ENCODE measurements around the gene EIF3A.
"Not testable (repeated sequence)": the region's sequence is repeated elsewhere in the genome, so short reads cannot be mapped to it uniquely, and the experiment has no call there.

The EIF3A gene

DNA sequence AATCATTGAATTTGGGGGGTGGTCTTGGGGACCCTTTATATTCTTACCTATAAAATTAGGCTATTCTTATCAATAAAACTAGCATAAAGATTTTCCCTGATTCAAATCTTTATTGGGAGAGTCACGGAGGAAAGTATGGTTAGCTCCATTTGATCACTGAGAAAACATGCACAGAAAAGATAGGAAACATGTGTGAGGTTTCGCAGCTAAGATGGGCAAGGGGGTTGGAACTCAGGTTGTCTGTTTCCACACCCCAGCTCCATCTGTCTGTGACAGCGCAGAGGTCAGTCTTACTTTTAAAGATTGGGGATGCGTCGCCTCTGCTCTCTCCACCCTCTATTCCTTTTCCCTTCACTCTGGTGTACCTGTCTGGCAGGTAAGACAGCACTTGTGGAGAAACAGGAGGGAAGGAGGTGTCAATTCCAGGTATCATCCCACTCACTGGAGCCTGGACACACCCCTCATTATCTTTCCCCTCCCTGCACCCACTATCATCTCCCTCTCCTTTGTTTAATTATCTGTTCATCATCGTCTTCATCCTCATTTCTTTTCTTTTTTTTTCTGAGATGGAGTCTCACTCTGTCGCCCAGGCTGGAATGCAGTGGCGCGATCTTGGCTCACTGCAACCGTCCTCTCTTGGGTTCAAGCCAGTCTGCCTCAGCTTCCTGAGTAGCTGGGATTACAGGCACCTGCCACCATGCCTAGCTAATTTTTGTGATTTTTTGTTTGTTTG lies 20.9 kb upstream of the EIF3A start:
- no peak for DNase-seq

DNA sequence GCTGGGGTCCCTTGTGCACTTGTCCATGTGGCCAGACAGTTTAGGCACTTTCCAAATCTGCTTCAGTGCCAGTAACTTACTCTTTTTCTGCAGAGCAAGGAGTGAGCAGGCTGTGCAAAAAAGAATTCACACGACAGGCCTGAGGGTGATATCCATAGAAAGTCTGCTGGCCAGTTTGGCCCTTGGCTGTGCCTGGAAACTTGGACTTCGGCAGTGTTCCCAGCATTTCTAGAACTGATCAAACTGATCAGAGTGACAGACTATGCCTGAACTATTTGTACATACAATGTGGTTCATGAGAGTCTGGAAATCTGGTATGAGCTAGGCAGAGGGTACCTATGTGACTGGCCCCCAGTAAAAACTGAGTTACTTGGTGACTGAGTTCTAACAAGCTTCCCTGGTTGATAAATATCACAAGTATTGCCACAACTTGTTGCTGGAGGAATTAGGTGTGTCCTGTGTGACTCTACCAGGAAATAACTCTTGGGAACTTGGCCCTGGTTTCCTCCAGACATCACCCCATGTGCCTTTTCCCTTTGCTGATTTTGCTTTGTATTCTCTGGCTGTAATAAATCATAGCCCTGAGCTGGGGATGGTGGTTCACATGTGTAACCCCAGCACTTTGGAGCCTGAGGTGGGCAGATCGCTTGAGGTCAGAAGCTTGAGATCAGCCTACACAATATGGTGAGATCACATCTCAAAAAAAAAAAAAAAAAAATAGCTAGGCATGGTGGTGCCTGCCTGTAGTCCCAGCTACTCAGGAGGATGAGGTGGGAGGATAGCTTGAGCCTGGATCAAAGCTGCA lies 20.0 kb upstream of the EIF3A start:
- no peak for DNase-seq

DNA sequence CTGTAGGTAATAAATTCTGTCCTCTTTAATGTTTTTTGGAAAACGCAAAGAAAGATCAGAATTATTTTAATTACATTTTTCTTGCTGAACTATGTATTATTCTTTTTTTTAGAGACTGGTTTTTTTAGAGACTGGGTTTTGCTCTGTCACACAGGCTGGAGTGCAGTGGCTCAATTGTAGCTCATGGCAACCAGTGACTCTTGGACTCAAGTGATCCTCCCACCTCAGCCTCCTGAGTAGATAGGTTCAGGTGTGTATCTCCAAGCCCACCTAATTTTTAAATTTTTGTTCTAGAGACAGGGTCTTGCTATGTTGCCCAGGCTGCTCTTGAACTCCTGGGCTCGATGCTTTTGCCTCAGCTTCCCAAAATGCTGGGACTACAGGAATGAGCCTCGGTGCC lies 18.0 kb upstream of the EIF3A start:
- no peak for DNase-seq

DNA sequence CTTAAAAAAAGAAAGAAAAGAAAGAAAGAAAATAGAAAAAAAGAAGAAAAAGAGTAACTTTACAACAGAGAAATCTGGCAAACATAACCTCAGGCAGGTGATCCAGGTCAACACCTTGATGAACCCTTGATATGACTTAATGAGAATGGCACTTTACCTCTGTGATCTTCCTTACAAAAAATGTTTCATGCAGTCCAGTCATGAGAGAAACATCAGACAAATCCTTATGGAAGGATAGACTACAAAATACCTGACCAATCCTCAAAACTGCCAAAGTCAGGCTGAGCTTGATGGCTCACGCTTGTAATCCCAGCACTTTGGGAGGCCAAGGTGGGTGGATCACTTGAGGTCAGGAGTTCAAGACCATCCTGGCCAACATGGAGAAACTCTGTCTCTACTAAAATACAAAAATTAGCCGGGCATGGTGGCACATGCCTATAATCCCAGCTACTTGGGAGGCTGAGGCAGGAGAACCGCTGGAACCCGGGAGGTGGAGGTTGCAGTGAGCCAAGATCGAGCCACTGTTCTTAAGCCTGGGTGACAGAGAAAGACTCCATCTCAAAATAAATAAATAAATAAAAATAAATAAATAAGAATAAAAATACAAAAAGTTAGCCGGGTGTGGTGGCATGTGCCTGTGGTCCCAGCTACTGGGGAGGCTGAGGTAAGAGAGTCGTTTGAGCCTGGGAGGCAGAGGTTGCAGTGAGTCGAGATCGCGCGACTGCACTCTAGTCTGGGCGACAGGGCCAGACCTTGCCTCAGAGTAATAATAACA lies 16.2 kb upstream of the EIF3A start:
- not testable (repeated sequence) for DNase-seq

DNA sequence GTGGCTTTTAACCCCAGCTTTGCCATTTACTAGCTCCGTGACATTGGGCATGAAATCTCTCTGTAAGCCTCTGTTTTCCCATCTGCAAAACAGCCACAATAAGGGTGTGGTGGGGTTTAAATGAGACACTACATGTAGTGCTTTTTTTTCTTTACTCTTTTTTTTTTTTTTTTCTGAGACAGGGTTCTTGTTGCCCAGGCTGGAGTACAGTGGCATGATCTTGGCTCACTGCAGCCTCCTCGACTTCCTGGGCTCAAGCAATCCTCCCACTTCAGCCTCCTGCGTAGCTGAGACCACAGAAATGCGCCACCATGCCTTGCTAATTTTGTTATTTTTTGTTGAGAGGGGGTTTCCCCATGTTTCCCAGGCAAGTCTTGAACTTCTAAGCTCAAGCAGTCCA lies 15.0 kb upstream of the EIF3A start:
- no peak for DNase-seq

DNA sequence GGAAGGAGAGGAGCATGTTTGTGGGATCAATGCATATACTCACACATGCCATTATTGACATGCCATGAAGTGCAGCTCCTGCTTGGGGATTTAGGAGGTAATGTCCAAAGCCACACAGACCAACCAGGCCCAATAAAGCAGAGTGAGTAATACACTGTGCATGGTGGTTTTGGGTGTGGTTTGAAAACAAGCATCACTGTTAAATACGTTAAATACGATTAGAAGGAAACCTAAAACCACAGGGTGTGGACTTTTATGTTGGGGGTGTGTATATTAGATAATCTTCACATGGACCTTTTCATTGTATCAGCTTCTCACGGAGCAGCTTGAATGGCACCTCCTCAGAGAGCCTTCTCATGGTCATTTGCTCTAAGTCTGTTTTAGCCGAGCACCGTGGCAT lies 10.4 kb upstream of the EIF3A start:
- DNase-seq = peak; percentile 83

DNA sequence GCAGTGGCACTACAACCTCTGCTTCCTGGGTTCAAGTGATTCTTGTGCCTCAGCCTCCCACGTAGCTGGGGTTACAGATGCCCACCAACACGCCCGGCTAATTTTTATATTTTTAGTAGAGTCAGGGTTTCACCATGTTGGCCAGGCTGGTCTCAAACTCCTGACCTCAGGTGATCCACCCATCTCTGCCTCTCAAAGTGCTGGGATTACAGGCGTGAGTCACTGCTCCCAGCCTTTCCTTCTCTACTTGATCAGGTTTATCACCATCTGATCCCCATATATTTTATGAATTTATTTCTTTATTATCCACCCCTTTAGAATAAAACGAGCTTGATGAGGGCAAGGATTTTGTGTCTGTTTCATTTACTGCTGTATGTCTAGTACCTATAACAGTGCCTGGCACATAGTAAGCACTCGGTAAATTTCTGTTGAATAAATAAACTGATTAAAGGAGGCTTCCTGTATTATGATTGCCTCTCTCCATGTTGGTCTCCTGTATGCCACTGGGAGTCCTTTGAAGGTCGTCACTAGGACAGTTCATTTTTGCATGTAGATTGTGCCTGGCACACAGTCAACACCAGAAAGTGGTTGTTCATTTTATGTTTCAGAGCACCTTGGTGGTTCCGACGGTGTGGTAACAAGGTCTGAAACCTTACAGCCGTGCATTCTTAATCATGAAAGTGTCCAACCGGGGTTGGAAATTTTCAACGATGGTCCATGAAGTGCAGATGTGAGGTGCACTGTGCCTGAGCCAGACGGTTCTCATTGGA lies 9.6 kb upstream of the EIF3A start:
- no peak for DNase-seq

DNA sequence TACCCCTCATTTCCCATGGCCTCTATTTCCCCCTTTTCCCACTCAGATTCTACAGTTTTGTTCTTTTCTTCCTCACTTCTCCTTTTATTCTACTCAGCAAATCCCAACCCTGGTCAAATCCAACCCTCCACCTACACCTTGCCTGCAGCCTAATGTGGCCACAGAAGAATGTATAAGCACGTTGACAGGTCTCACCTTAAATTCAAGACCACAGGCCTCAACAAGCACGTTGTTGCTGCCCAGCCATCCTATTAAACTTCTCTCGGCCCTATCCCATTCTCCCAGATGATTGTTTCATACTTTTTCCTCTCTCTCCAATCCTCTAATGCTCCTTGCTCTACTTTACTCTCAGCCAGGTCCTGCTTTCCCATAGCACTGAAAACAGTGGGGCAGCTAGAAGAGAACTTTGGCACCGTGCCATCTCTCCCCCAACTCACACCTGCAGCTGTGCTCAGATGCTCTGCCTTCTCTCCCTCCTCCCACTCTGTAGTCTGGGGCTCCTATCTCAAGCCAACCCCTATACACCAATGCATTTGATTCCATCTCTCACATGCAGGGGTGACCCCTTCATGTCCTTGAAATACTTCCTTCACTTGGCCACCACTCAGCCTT lies 6.8 kb upstream of the EIF3A start:
- no peak for DNase-seq

DNA sequence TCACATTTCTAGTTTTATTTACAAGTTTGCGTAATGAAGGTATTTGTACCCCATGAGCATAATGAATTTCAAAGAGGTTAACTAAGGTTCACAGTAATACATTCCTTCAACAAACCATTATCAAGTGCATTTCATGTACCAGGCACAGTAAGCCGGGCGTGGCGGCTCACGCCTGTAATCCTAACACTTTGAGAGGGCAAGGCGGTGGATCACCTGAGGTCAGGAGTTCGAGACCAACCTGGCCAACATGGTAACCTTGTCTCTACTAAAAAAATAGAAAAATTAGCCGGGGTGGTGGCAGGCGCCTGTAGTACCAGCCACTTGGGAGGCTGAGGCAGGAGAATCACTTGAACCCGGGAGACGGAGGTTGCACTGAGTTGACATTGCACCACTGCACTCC lies 4.3 kb upstream of the EIF3A start:
- DNase-seq = no peak

DNA sequence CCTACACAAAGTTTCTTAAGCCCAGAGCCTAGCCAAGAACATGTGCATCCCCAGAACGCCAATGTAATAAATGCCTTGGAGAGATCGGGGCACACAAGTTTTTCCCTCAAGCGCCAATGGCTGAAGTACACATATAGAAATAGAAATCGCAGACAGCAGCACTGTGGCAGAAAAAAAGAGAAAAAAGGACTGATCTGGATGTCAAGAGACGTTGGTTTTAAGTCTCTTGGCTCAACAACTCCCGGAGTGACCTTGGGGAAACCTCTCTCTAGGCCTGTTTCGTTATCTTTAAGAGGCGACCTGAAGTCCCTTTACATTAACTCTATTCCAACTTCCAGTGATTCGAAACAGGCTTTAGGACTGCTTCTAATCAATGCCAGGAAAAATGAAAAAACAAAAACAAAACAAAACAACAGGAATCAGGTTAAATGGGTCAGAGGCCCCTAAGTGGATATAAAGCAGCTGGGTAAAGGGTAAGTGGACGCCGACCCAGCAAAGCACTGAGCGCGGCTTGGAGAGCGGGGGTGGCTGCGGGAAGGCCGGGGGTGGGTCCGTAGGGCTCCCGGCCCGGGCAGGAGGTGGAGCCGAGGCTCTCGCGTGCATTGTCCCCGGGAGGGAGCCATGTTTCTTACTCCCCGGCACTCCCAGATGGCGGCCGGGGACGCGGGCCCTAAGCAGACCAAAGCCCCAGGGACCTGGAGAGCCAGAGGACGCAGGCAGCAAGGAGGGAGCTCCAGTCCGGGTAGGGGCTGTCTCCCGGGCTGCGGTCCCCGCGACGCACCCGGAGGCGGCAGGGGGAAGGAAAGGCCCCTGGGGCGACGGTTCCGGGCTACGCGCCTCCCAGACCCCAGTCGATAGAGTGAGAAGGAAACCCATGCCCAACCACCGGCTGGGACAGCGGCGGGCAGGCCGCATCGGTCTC lies 757 bp downstream of the EIF3A start:
- DNase-seq = peak; percentile 36

DNA sequence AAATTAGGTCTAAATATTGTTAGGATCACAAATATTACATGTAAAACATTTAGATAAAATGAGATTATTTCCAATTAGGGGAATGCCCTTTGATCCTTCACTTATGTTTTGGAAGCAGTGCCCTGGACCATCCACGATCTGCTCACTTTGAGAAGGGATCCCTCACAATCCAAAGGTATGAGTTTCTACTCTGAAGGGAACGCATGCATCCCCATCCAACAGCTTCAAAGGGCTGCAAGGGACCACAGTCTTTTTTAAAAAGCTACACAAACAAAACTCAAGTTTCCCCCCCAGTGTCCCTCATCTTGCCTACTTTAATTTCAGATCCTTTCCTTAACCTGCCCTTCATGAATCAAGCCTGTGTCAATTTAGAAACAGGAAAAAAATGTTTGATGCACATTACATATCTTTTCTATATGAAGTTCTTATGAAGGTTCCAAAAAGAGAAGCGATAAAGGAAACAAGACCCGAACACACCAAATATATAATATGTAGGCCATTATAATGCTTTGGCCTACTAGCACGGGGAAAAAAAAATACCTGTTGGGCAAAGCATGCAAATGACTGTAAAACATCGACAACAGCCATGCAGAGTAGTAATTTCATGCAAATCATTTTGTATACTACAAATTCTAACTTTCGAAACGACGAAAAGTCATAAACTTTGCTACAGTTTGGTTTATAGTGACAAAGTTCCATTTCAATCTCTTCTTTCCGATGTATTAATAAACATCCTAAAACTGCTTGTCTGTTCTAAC lies 2.0 kb downstream of the EIF3A start:
- DNase-seq = no peak

DNA sequence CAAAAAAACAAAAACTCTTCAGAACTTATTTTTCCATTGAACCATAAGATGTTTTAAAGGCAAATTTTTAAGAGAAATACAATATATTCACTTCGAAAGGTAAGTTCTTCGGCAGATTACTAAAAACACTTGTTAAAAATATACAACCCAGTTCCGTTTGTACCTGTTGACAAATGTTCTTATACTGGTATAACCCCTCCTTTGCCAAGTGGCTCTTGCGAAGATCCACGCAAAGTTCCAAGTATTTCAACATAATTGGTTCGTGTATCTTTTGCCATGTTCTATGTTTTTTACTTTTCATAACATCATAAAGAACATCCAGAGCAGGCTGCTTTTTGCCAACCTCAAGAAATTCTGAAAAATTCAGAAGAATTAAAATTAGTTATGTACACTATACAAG lies 7.0 kb downstream of the EIF3A start:
- DNase-seq = no peak

DNA sequence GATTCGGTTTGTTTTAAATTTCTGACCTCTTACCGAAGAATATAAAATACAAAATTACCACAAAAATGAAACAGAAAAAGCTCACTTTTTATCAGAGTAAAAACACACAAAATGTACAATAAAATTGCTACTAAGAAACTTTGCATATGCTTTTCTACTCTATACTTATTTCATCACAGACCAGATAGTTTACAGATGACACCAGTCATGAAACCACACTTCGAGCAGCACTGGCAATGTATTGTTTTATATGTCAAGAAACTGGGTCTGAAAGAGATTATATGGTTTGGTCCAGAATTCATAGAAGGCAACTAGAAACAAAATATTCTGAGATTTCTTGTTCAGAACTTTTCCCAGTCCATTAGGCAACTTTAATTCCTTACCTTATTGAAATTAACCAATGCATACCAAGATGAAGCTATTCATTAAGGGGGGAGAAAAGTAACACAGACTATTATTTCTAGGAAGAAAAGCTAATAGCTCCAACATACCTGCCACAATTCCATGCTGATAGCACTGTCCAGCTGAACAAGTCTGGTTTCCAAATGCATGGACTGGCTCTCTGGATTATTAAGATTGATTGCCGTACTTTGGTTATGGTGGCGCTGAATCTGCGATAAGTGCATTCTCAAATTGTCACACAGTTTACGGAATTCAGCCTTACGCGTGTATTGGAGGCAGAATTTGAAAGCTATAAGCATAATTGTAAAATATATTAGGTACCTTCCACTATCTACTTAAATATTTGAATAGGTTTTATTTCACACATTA lies 10.0 kb downstream of the EIF3A start:
- no peak for DNase-seq

DNA sequence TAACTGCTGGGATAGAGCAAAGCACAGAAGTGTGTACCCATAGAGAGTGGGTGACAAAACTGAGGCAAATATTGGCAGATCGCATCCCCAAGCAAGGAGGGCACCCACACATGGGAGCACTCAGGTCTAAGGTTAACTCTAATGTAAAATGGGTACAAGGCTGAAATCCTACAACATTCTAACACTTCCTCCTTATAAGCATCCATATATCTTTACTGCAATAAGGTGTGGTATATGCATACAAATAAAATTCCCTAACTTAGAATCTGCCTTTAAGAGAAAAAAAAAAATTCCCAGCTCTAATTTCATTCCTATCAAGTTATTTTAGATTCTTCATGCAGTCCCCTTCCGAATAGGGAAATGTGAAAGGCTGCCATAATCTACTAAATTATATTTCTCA lies 18.7 kb downstream of the EIF3A start:
- DNase-seq = no peak

DNA sequence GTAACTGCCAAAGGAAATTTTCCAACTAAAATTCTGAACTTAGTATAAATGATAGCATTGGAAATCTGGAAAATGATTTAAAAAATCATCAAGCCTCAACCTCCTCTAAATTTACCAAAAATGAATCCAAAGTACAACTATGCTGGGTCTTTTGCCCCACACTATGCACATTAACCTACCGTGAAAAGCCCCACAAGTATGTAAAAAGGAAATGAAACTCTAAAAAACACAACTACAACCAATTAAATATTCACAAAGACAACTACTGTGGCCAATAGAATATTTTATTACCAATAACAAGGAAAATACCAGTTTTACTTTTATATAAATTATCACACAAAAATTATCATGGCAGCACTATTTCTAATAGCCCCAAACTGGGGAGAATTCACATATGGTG lies 19.3 kb downstream of the EIF3A start:
- peak; percentile 17 for DNase-seq

DNA sequence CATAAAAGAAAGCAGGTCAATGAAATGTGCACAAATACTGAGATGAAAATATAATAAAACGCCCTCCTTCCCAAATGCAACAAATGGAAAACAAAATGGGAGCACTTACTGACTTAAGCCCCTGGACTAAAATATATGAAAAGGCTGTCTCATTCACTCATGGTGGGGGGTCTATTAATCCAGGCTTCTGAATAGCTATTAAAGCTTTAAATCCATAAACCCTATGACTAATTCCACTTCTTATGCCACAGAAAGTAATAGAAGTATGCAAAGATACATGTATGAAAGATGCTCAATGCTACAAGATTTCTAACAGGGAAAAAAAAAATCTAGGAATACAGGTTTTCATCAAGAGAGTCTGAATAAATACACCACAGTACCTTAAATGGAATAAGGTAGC lies 20.5 kb downstream of the EIF3A start:
- no peak for DNase-seq

DNA sequence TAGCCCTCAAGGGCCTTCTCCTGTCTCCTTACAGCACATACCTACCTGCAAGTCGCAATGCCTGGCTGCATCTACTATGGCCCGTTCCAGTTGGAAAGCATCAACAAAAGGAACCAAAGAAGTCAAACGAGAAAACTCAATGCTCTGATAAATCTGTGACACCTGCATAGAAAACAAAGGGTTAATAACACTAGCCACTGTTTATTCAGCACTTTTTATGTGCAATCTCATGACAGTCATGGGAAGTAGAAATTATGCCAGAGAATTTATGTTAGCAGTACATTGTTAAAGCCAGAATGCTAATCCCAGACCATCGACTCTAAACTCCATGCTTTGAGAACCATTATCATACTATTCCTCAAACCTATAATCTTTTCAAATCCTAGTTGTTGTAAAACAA lies 21.1 kb downstream of the EIF3A start:
- no peak for DNase-seq

DNA sequence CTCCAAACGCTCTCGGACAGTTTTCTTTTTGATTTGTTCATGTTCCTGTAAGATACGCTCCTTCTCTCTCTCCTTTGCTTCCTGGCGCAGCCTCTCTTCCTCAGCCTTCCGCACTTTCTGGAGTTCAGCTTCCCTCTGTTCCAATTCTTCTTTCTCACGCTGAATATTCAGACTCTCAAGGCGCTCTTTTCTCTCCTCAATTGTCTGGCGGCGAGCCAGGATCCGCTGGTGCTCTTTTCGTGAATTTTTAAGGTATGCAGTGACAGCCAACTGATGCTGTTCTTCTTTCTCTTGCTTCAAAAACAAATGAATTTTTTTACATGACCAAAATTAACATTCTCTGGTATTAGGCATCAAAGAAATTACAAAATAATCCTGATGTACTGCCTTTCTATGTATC lies 22.6 kb downstream of the EIF3A start:
- no peak for DNase-seq

DNA sequence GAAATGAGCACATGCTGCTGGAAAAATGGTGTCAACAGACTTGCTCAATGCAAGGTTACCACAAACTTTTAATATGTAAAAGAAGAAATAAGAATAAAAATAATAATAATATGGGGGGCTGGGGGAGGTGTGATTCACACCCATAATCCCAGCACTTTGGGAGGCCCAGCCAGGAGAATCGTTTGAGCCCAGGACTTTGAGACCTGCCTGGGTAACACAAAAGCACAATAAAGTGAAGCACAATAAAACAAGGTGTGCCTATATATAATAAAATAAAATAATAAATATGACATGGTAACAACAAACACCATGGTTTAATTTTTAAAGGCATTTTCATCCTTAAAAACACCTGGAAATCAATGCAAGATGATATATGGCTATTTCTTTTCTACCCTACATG lies 25.1 kb downstream of the EIF3A start:
- no peak for DNase-seq

DNA sequence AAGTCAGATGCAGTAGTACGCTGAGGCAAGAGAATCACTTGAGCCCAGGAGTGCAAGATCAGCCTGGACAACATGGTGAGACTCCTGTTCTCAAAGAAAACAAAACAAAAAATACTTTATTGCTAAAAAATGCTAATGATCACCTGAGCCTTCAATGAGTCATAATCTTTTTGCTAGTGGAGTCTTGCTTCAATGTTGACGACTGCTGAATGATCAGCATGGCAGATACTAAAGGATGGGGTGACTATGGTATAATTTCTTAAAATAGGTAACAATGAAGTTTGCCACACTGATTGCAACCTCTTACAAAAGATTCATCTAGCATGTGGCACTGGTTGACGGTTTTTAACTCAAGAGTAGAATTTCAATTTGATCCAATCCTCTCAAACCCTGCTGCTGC lies 28.8 kb downstream of the EIF3A start:
- no peak for DNase-seq
